Measurements from ENCODE around the gene COTL1.

DNA sequence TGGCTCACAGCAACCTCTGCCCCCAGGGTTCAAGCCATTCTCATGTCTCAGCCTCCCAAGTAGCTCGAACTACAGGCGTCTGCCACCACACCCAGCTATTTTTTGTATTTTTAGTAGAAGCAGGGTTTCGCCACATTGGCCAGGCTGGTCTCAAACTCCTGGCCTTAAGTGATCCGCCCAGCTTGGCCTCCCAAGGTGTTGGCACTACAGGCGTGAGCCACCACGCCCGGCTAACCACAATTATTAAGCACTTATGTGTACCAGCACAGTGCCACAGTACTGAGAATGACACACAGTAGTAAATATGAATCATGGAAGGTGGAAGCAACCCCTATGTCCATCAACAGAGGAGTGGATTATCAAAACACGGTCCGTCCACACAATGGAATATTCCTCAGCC lies 49.8 kb downstream of the COTL1 start:
- TF ChIP-seq, protein P1, sequence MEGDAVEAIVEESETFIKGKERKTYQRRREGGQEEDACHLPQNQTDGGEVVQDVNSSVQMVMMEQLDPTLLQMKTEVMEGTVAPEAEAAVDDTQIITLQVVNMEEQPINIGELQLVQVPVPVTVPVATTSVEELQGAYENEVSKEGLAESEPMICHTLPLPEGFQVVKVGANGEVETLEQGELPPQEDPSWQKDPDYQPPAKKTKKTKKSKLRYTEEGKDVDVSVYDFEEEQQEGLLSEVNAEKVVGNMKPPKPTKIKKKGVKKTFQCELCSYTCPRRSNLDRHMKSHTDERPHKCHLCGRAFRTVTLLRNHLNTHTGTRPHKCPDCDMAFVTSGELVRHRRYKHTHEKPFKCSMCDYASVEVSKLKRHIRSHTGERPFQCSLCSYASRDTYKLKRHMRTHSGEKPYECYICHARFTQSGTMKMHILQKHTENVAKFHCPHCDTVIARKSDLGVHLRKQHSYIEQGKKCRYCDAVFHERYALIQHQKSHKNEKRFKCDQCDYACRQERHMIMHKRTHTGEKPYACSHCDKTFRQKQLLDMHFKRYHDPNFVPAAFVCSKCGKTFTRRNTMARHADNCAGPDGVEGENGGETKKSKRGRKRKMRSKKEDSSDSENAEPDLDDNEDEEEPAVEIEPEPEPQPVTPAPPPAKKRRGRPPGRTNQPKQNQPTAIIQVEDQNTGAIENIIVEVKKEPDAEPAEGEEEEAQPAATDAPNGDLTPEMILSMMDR (IDR thresholded peaks at IDR 0.05): no peak
- TF ChIP-seq POLR2A (IDR thresholded peaks at IDR 0.05; ENCODE audit: low read depth) (no peak), POLR2AphosphoS5 (IDR thresholded peaks at IDR 0.05) (no peak)
